Memory B cell (primary cell): ENCODE results near the gene BEST3.

Experiments used
- ATAC-seq: fragments of 150-1000 bp; cut with Tn5 transposase; 2 replicates; pipeline ENCODE4 v1.10.0; 2021; ENCODE audit warnings: low read depth, mild to moderate bottlenecking, moderate library complexity
- DNase-seq, 2 donors: peaks; one replicate each; pipeline ENCODE4 v3.0.0; 2022; ENCODE audit warnings: low spot score in 2 of 2
- H3K27ac Mint-ChIP-seq: one replicate; pipeline ENCODE4 v1.8.0; 2022; ENCODE audit warnings: mild to moderate bottlenecking, moderate library complexity, mixed read lengths
- H3K27me3 Mint-ChIP-seq: one replicate; pipeline ENCODE4 v1.8.0; 2022; ENCODE audit warnings: mixed read lengths
- H3K36me3 Mint-ChIP-seq: one replicate; pipeline ENCODE4 v1.8.0; 2022; ENCODE audit warnings: mild to moderate bottlenecking, mixed read lengths
- H3K4me1 Mint-ChIP-seq: one replicate; pipeline ENCODE4 v1.8.0; 2022; ENCODE audit warnings: mixed read lengths
- H3K4me3 Mint-ChIP-seq: one replicate; pipeline ENCODE4 v1.8.0; 2022; ENCODE audit warnings: mild to moderate bottlenecking, moderate library complexity, mixed read lengths
- H3K9me3 Mint-ChIP-seq: one replicate; pipeline ENCODE4 v1.8.0; 2022; ENCODE audit warnings: mixed read lengths

BEST3 gene

DNA sequence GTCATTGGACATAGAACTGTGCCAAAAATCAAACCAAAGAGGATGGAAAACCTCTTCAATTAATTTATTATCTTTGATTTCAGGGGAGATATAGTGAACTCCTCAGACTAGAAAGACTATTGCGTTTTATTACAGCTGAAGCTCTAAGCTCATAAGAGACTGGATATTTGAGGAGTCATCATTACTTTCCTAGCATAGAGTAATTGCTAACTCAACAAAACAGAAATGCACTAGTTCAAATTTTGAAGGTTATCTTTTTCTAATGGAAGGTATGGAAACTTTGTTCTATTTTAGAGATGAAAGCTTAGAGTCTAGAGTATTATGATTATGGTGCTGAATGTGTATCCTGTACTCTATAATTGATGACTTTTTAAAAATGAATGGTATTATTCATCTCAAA is 5.3 kb upstream of the BEST3 start:
- Mint-ChIP-seq H3K4me3 (no peak overlapping the region), H3K36me3 (no peaks in the 10 kb centered on the region), H3K9me3 (peaks cover 3% of the 10 kb centered on the region), H3K27me3 (peaks cover 16% of the 10 kb centered on the region), H3K4me1 (no peaks in the 10 kb centered on the region), H3K27ac (no peak overlapping the region)
- DNase-seq (no peak), ATAC-seq (no peak)

DNA sequence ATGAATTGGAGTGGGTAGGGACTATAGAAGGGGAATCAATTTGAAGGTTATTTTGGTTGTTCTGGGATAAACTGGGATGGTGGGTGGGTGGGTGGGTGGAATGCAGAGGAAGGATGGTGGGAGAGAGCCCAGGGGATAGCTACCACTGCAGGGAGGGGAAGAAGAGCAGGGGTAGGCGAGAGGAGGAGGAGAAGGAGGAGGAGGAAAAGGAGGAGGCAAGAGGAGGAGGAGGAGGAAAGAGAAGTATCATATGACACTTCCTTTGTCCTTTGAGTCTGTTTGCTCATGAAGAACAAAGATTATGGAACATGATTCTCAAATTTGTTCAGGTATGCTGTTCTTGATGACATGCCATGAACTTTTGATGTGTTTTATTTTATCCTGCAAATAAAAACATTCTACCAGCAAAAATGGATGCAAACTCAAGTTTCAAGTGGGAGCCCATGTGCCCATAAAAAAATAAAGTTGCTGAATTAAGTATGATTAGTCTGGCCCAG is 4.1 kb upstream of the BEST3 start:
- ATAC-seq (no peak), DNase-seq (no peak)
- no peaks in the 10 kb centered on the region for H3K4me1 Mint-ChIP-seq
- peaks cover 17% of the 10 kb centered on the region for H3K27me3 Mint-ChIP-seq
- H3K9me3 Mint-ChIP-seq: peaks cover 3% of the 10 kb centered on the region
- H3K27ac Mint-ChIP-seq: no peak overlapping the region
- no peak overlapping the region for H3K4me3 Mint-ChIP-seq
- H3K36me3 Mint-ChIP-seq: no peaks in the 10 kb centered on the region

DNA sequence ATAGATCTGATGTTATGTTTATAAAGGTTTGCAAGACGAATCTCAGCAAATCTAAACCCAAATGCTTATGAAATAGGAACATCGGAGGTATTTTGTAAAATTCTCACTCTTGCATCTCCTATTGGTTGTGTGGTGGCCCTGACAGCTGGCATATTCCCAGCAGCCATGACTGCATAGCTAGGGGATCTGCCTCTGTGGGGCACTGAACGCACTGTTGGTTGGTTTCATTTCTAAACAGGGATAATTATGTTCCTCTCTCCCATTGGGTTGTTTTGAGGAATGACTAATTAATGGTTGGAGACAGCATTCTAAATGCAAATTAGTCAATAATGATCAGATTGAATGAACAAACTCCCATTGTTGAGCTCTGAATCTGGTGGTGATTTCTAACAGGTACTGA is 2.7 kb upstream of the BEST3 start:
- Mint-ChIP-seq H3K4me1 (no peaks in the 10 kb centered on the region), H3K27ac (no peak overlapping the region), H3K27me3 (peaks cover 19% of the 10 kb centered on the region), H3K9me3 (peaks cover 3% of the 10 kb centered on the region), H3K36me3 (no peaks in the 10 kb centered on the region), H3K4me3 (no peak overlapping the region)
- no peak for DNase-seq
- no peak for ATAC-seq

DNA sequence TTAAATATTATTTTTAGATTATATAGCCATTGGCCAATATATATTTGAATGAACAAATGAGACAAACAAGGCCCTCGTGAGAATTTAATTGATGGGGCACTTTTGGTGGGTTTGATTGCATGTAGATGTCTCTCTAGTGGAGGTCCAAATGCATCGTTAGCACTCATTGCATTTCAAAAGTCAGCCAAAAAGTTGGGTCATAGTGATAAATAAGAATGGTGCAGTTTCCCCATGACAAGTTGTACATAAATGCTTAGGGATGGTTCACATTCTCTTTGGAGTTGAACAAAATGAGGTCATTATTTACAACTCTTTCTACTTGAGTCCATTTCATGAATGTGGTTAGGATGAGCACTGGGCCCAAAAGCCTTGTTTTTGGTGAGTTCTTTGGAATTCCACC is 1.0 kb downstream of the BEST3 start:
- no peaks in the 10 kb centered on the region for H3K4me1 Mint-ChIP-seq
- DNase-seq (no peak), ATAC-seq (no peak)
- no peak overlapping the region for H3K27ac Mint-ChIP-seq
- peaks cover 12% of the 10 kb centered on the region for H3K27me3 Mint-ChIP-seq
- H3K4me3 Mint-ChIP-seq: no peak overlapping the region
- peaks cover 3% of the 10 kb centered on the region for H3K9me3 Mint-ChIP-seq
- H3K36me3 Mint-ChIP-seq: no peaks in the 10 kb centered on the region

DNA sequence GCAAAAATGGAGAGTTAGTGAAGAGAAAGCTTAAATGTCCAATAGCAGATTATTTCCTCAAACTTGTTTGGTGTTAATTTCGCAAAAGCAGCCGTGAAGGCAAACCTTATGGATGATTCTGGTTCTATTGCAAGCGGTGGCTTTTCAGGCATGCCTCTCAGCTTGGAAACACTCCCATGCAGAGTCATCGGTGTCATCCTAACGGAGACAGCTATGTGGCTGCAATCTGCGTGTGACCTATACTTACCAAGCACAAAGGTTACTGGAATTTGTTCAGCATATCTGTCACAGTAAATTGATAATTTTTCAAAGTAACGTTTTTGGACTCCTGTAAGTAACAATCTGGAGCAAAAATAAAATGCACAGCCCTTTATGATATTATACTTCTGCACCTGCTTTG is 5.0 kb downstream of the BEST3 start:
- H3K4me3 Mint-ChIP-seq: no peak overlapping the region
- no peaks in the 10 kb centered on the region for H3K36me3 Mint-ChIP-seq
- no peaks in the 10 kb centered on the region for H3K9me3 Mint-ChIP-seq
- H3K27me3 Mint-ChIP-seq: peaks cover 12% of the 10 kb centered on the region
- DNase-seq (no peak), ATAC-seq (no peak)
- H3K4me1 Mint-ChIP-seq: no peaks in the 10 kb centered on the region
- H3K27ac Mint-ChIP-seq: no peak overlapping the region

DNA sequence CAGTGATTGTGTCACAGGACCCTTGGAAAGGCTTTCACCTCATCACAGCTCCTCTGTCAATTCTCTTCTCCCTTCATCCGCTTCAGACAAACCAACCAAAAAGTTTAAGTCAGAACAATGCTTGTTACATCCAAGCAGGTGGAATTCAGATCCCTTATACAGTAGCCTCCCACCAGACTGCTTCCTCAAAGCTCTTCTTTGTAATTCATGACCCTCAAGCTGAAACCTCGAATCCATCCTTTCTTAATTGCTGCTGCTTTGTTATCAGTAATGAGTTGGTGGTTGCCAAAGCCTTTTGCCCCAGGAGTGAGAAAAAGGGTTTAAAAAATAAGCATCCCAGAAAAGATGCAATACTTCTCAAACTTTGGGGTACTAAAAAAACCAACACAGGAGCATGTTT is 9.5 kb downstream of the BEST3 start:
- Mint-ChIP-seq H3K27me3 (peaks cover 13% of the 10 kb centered on the region), H3K4me1 (no peaks in the 10 kb centered on the region), H3K36me3 (no peaks in the 10 kb centered on the region), H3K4me3 (no peak overlapping the region), H3K27ac (no peak overlapping the region), H3K9me3 (no peaks in the 10 kb centered on the region)
- DNase-seq (no peak), ATAC-seq (no peak)

DNA sequence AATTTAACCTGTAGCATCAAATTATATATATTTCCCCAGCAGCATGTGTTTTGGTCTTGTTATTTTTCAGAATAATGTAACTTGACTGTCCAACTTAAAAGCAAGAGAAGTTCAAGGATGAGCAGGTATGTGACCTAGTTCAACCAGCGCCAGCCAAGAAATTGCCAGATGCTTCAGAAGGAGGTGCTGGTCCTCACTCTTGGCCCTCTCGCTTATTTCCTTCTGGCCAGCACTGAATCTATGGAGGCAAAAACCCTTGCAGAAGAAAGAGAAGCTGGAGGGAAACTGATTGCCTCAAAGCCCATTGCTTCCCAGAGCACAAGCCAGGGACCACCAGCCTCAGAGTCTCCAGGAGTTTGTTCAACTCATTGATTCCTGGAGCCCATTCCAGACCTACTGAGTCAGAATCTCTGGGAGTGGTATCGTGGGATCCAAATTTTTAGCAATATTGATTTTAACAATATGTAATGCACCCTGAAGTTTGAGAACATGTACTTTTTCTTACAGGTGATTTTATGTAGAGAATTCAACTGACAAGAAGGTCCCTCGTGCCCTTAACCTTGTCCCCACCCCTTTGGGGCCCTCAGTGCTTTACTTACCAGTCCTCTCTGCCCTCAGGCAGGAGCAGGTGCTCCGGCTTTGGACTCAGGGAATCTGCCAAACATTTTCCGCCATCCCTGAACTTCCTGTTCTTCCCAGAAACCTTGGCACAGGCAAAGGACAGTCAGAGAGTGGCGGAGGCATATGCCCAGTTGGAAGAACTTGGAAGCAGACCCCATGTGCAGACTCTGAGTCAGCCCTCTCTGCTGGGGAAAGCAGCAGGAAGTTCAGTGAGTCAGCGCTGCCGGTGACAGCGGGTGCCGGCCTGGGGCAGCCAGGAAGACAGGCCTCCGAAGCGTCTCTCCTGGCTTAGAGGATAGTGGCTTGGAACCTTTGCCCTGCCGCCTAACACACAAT is 10.4 kb downstream of the BEST3 start:
- DNase-seq: no peak
- no peak overlapping the region for H3K4me3 Mint-ChIP-seq
- no peak overlapping the region for H3K27ac Mint-ChIP-seq
- ATAC-seq: no peak
- no peaks in the 10 kb centered on the region for H3K36me3 Mint-ChIP-seq
- H3K9me3 Mint-ChIP-seq: no peaks in the 10 kb centered on the region
- H3K4me1 Mint-ChIP-seq: no peaks in the 10 kb centered on the region
- H3K27me3 Mint-ChIP-seq: peaks cover 17% of the 10 kb centered on the region

DNA sequence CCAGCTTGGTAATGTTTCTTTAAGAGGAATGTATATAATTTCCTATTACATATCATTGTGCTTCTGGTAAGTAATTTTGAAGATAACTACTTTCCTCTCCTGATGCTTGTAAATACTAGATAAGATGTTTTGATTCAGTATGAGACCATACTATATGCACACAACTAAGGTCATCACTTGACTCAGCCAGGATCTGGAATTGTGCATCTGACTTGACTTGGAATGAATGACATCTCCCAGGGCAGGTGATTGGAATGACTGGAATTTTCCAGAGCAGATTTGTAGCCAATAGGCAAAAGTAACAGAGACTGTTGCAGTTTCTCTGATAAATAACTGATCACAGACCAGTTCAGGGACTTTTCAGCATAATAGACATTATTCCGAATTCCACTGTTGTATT is 11.1 kb downstream of the BEST3 start:
- ATAC-seq (no peak), DNase-seq (no peak)
- Mint-ChIP-seq H3K36me3 (no peaks in the 10 kb centered on the region), H3K4me3 (no peak overlapping the region), H3K9me3 (no peaks in the 10 kb centered on the region), H3K27me3 (peaks cover 17% of the 10 kb centered on the region), H3K4me1 (no peaks in the 10 kb centered on the region), H3K27ac (no peak overlapping the region)

DNA sequence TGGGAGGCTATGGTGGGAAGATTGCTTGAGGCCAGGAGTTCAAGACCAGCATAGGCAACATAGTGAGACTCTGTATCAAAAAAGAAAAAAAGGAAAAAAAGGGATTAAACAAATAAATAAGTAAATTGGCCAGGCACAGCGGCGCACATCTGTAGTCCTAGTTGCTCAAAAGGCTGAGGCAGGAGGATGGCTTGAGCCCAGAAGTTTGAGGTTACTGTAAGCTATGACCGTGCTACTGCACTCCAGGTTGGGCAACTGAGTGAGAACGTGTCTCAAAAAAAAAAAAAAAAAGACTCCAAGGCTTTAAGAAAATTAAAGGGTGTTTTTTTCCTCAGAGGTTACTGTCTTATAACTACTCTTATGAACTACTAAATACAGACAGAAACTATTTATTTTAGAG is 11.7 kb downstream of the BEST3 start:
- Mint-ChIP-seq H3K4me3 (no peak overlapping the region), H3K36me3 (no peaks in the 10 kb centered on the region), H3K9me3 (no peaks in the 10 kb centered on the region), H3K27me3 (peaks cover 17% of the 10 kb centered on the region), H3K4me1 (no peaks in the 10 kb centered on the region), H3K27ac (no peak overlapping the region)
- DNase-seq (no peak), ATAC-seq (no peak)

DNA sequence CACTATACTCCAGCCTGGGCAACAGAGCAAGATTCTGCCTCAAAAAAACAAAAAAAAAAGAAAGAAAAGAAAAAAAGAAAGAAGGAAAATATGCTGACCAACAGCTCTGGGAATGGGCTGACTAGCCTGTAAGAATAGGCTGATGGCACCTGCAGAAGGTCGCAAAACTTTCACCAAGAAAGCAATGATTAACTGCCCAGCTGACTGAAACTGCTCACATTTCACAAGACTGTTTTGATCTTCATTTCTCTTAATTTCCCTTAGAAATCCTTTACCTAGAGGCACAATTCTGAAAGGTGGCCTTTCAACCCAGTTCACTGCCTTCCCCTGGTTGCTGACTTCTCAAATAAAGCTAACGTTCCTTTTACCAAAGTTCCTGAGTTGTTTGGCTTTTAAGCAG is 12.4 kb downstream of the BEST3 start:
- peaks cover 15% of the 10 kb centered on the region for H3K27me3 Mint-ChIP-seq
- DNase-seq (no peak), ATAC-seq (no peak)
- no peaks in the 10 kb centered on the region for H3K36me3 Mint-ChIP-seq
- H3K27ac Mint-ChIP-seq: no peak overlapping the region
- no peak overlapping the region for H3K4me3 Mint-ChIP-seq
- H3K4me1 Mint-ChIP-seq: no peaks in the 10 kb centered on the region
- no peaks in the 10 kb centered on the region for H3K9me3 Mint-ChIP-seq

DNA sequence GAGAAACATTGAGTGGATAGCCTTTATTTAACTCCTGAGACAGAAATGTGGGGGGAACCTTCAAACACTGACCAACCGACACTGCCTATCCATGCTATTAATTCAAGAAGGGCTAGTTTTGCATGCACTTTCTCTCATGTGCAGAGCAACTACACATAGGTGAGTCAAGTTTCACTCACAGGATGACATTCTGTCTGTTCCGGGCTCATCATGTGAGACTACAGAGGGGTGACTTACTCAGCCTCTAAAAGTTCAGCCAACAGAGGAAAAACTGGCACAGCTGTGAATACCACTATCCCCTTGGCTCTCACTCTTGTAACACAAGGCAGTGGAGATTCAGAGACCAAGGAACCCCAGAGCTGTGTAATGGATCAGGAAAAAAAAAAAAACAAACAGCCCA is 13.3 kb downstream of the BEST3 start:
- no peaks in the 10 kb centered on the region for H3K4me1 Mint-ChIP-seq

DNA sequence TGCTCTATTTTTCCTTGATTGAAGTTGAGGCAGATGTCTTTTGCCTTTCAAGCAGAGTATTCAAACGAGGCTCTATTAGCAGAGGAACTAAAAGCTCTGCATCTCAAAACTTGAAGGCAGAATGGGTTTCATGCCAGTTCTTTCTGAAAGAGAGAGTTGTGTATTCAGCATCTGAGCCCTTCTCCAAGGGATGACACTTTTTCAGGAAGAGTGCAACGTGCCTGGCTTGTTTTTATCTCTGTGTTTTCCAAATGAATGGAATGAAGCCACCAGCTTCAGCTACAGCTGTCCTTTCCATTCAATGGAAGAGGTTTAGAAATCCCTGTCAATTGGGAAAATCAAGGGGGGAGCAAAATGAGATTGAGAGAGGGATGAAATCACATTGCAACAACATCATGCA is 14.6 kb downstream of the BEST3 start:
- Mint-ChIP-seq H3K36me3 (no peaks in the 10 kb centered on the region), H3K9me3 (no peaks in the 10 kb centered on the region), H3K4me3 (no peak overlapping the region), H3K27me3 (peaks cover 12% of the 10 kb centered on the region), H3K4me1 (no peaks in the 10 kb centered on the region), H3K27ac (no peak overlapping the region)
- no peak for ATAC-seq
- no peak for DNase-seq

More for the DNA sequence above, 13.3 kb downstream of the BEST3 start:
- H3K9me3 Mint-ChIP-seq: no peaks in the 10 kb centered on the region
- H3K36me3 Mint-ChIP-seq: no peaks in the 10 kb centered on the region
- H3K27ac Mint-ChIP-seq: no peak overlapping the region
- no peak for ATAC-seq
- no peak for DNase-seq
- peaks cover 13% of the 10 kb centered on the region for H3K27me3 Mint-ChIP-seq
- H3K4me3 Mint-ChIP-seq: no peak overlapping the region

DNA sequence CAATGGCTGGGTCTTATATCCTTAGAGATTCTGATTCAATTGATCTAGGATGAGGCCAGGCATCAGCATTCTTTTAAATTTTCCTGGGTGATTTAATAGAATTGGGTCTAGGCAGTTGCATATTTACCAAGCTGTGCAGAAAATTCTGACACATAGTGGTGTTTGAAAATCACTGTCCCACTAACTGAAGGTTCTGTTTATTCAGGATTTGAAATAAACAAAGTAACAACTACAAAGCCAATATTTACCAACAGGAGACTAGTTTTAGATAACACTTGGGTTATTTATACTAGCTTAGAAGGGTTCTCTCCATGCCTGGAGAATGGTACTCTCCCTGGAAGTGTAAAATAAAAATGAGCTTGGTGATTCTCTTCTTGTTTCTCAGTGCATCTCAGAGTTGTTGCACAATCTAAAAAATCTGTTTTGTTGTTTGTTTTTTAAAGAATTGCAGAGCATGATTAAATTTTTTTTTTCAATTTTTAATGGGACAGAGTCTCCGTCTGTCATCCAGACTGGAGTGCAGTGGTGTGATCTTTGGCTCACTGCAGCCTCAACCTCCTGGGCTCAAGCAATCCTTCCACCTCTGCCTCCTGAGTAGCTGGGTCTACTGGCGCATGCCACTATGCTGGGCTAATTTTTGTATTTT is 16.9 kb downstream of the BEST3 start:
- Mint-ChIP-seq H3K4me3 (no peak overlapping the region), H3K4me1 (no peaks in the 10 kb centered on the region), H3K27ac (no peak overlapping the region), H3K36me3 (no peaks in the 10 kb centered on the region), H3K27me3 (peaks cover 11% of the 10 kb centered on the region), H3K9me3 (no peaks in the 10 kb centered on the region)
- ATAC-seq (no peak), DNase-seq (no peak)

DNA sequence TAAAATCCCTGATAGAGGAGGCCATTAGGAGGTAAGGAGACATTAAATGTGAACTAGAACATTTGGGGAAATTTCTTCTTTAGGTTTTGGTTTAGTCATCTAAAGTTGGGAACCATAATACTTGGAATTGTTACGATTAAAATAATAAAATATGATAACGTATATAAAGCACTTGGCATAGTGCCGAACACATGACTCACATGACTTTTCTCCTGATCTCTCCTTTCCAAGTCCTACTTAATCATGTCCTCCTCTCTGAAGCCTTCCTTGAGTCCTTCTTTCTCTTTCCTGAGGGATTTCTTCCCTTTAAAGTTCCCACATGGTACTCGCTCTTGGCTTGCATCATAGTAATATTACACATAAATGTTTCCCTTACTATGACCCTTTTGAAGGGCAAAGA is 20.0 kb downstream of the BEST3 start:
- no peak overlapping the region for H3K4me3 Mint-ChIP-seq
- no peaks in the 10 kb centered on the region for H3K4me1 Mint-ChIP-seq
- peaks cover 7% of the 10 kb centered on the region for H3K27me3 Mint-ChIP-seq
- no peaks in the 10 kb centered on the region for H3K9me3 Mint-ChIP-seq
- ATAC-seq (no peak), DNase-seq (no peak)
- no peaks in the 10 kb centered on the region for H3K36me3 Mint-ChIP-seq
- no peak overlapping the region for H3K27ac Mint-ChIP-seq
